HCT116 (cell line): Measurements from ENCODE around the gene GPHN. TPM values are rescaled to one million over a fixed set of nuclear protein-coding genes. Genes with fewer than 3 reads are reported as not detected.

Source experiments
- ATAC-seq: fragments of 200-7000 bp; cut with Tn5 transposase; 2 replicates; pipeline ENCODE4 v1.9.1; 2020; ENCODE audit warnings: mild to moderate bottlenecking, moderate library complexity
- BruUV-seq: library from RNA; stranded (reverse); fragments of 400-500 nt; replicated peaks from 2 replicates; lab custom pipeline; 2021; lab: Mats Ljungman, UMichigan
- CTCF ChIA-PET: fragments of 300-600 bp; sonication (Branson Sonifier 250); formaldehyde crosslinking; loops from one replicate; lab custom pipeline; 2021; ENCODE audit warnings: antibody characterized with exemption; lab: Charles Lee
- POLR2A ChIA-PET: fragments of 300-600, 350-600 bp; sonication (Branson Sonifier 250); formaldehyde crosslinking; loops from one replicate; lab custom pipeline; 2021; ENCODE audit warnings: antibody characterized with exemption; lab: Charles Lee
- RAD21 ChIA-PET, 2 experiments: fragments of 300-600 bp; sonication (Branson Sonifier 250); formaldehyde crosslinking; loops; one replicate each; lab custom pipeline; 2023; ENCODE audit warnings: low total read pairs in 2 of 2; ENCODE audit not compliant: uncharacterized antibody in 2 of 2, unreplicated experiment in 2 of 2, low non-redundant PET in 1 of 2; lab: Charles Lee
- DNase-seq: peaks from one replicate; pipeline ENCODE4 v3.0.0-alpha.2; 2010; ENCODE audit warnings: low read depth, low spot score
- H2AFZ ChIP-seq: fragments of 200-600 bp; shearing (Covaris generic), sonication (generic); 2 replicates; pipeline ENCODE4 v1.6.1; 2017; ENCODE audit warnings: low read depth, mixed run types, mixed read lengths, antibody characterized with exemption, low read length; ENCODE audit not compliant: poor library complexity, severe bottlenecking
- H3K27ac ChIP-seq: 2 replicates; pipeline ENCODE4 v1.5.1; 2012; ENCODE audit warnings: low read depth, low read length
- H3K27me3 ChIP-seq: fragments of 200-600 bp; sonication (generic); 2 replicates; pipeline ENCODE4 v1.6.1; 2016; ENCODE audit warnings: mixed run types, low read length, mixed read lengths; ENCODE audit not compliant: insufficient read depth
- H3K36me3 ChIP-seq, 2 experiments: fragments of 200-500 bp in 1 of 2; fragments of 200-600 bp in 1 of 2; sonication (Bioruptor generic) in 1 of 2; sonication (generic) in 1 of 2; 2 replicates each; pipeline versions ENCODE4 v1.5.1 to v1.6.1; 2014 to 2016; ENCODE audit warnings: low read length in 2 of 2, inconsistent platforms in 1 of 2, mixed read lengths in 1 of 2, mixed run types in 1 of 2; ENCODE audit not compliant: insufficient read depth in 2 of 2, control insufficient read depth in 1 of 2
- H3K4me1 ChIP-seq, 2 experiments: fragments of 200-600 bp in 1 of 2; sonication (generic) in 1 of 2; 2 replicates each; pipeline versions ENCODE4 v1.5.1 to v1.6.1; 2012 to 2017; ENCODE audit warnings: low read length in 2 of 2, inconsistent platforms in 1 of 2, mild to moderate bottlenecking in 1 of 2, mixed read lengths in 1 of 2, mixed run types in 1 of 2, moderate library complexity in 1 of 2; ENCODE audit not compliant: insufficient read depth in 2 of 2, control insufficient read depth in 1 of 2
- H3K4me2 ChIP-seq: fragments of 200-600 bp; sonication (generic); 2 replicates; pipeline ENCODE4 v1.6.1; 2017; ENCODE audit warnings: mixed run types, low read length, mixed read lengths
- H3K4me3 ChIP-seq, 2 experiments: fragments of 200-600 bp in 1 of 2; sonication (generic) in 1 of 2; replicated peaks in 1 of 2; 2 replicates each; pipeline ENCODE4 v1.5.1; 2011 to 2016; ENCODE audit warnings: low read length in 2 of 2, control low read depth in 1 of 2, low read depth in 1 of 2, mild to moderate bottlenecking in 1 of 2, mixed read lengths in 1 of 2, mixed run types in 1 of 2
- H3K79me2 ChIP-seq: fragments of 200-600 bp; sonication (generic); 2 replicates; pipeline ENCODE4 v1.6.1; 2017; ENCODE audit warnings: mild to moderate bottlenecking, mixed run types, low read length, moderate library complexity, mixed read lengths; ENCODE audit not compliant: insufficient read depth
- H3K9ac ChIP-seq: fragments of 200-600 bp; sonication (generic); 2 replicates; pipeline ENCODE4 v1.6.1; 2016; ENCODE audit warnings: low read length, mixed read lengths
- H3K9me2 ChIP-seq: fragments of 200-600 bp; sonication (generic), shearing (Covaris generic); 2 replicates; pipeline ENCODE4 v1.6.1; 2017; ENCODE audit warnings: mixed run types, mild to moderate bottlenecking, moderate library complexity; ENCODE audit not compliant: insufficient read depth
- H3K9me3 ChIP-seq, 2 experiments: fragments of 200-500 bp in 1 of 2; fragments of 200-600 bp in 1 of 2; sonication (Bioruptor generic) in 1 of 2; sonication (generic) in 1 of 2; 2 replicates each; pipeline ENCODE4 v1.6.1; 2014 to 2017; ENCODE audit warnings: low read length in 2 of 2, mixed read lengths in 2 of 2, inconsistent platforms in 1 of 2, low read depth in 1 of 2, mild to moderate bottlenecking in 1 of 2, mixed run types in 1 of 2, moderate library complexity in 1 of 2; ENCODE audit not compliant: control insufficient read depth in 1 of 2, insufficient read depth in 1 of 2
- H4K20me1 ChIP-seq: fragments of 200-600 bp; sonication (generic), shearing (Covaris generic); 2 replicates; pipeline ENCODE4 v1.6.1; 2017; ENCODE audit warnings: mixed run types, mild to moderate bottlenecking, moderate library complexity; ENCODE audit not compliant: insufficient read depth
- EZH2 ChIP-seq: fragments of 200-600 bp; sonication (generic); IDR thresholded peaks from 2 replicates; pipeline ENCODE4 v1.6.1; 2017; ENCODE audit warnings: antibody characterized with exemption, mixed run types
- FOSL1 ChIP-seq: IDR thresholded peaks from 2 replicates; pipeline ENCODE4 v1.6.1; 2012; ENCODE audit warnings: low read depth
- JUND ChIP-seq: IDR thresholded peaks from 2 replicates; pipeline ENCODE4 v1.6.1; 2012
- POLR2A ChIP-seq: IDR thresholded peaks from 2 replicates; pipeline ENCODE4 v1.7.0; 2011; ENCODE audit warnings: borderline replicate concordance; ENCODE audit not compliant: insufficient read depth, insufficient read length; ENCODE audit errors: extremely low read depth
- POLR2AphosphoS5 ChIP-seq: IDR thresholded peaks from 2 replicates; pipeline ENCODE4 v1.6.1; 2011; ENCODE audit warnings: mild to moderate bottlenecking, low read depth, low read length, moderate library complexity
- REST ChIP-seq: IDR thresholded peaks from 2 replicates; pipeline ENCODE4 v1.6.1; 2012; ENCODE audit warnings: low read depth
- SIN3A ChIP-seq: IDR thresholded peaks from 2 replicates; pipeline ENCODE4 v1.6.1; 2012; ENCODE audit warnings: low read depth
- YY1 ChIP-seq: IDR thresholded peaks from 2 replicates; pipeline ENCODE4 v1.6.1; 2011; ENCODE audit warnings: low read length, low read depth, moderate library complexity, mild to moderate bottlenecking; ENCODE audit not compliant: insufficient replicate concordance; ENCODE audit errors: extremely low read depth
- intact Hi-C: fragments of 100-400 bp; cut with micrococcal nuclease; formaldehyde crosslinking; loops from 2 replicates; pipeline ENCODE4 v1.10.0; 2022
- total RNA-seq: library from RNA; stranded (reverse); gene quantifications from one replicate; pipeline ENCODE4 v1.2.1, GENCODE V29; 2021; ENCODE audit not compliant: unreplicated experiment

The GPHN gene
- total RNA-seq, 1 experiment from 2014 or later: 43.8 TPM

GRCh38 chr14:66636240-66636639, 128.3 kb downstream of the GPHN start:
- TF ChIP-seq JUND: no peak
- no peak for TF ChIP-seq POLR2A
- no peak for TF ChIP-seq EZH2
- TF ChIP-seq SIN3A: no peak
- TF ChIP-seq, all 23 proteins: peak for 0
- Histone ChIP-seq H3K27ac (no peak overlapping the region), H3K79me2 (peaks cover 88% of the 10 kb centered on the region), H3K4me2 (no peak overlapping the region), H3K36me3 (no peaks in the 10 kb centered on the region), H4K20me1 (peaks cover 4% of the 10 kb centered on the region; the same call in 1 of the 2 replicates), H3K9me2 (no peaks in the 10 kb centered on the region), H3K9ac (no peak overlapping the region), H2AFZ (no peak overlapping the region), H3K9me3 (no peaks in the 10 kb centered on the region), H3K4me3 (no peak overlapping the region), H3K27me3 (no peaks in the 10 kb centered on the region), H3K4me1 (no peaks in the 10 kb centered on the region)
- intact Hi-C loops: no loop called here
- DNase-seq (no peak), ATAC-seq (no peak)
- ChIA-PET POLR2A (no interaction called here), CTCF (no interaction called here), RAD21 (no interaction called here)
- BruUV-seq: no TSS peak

GRCh38 chr14:66638689-66639088, 130.7 kb downstream of the GPHN start:
- Histone ChIP-seq H3K4me2 (no peak overlapping the region), H3K79me2 (peaks cover 89% of the 10 kb centered on the region), H3K9me3 (no peaks in the 10 kb centered on the region), H3K27ac (no peak overlapping the region), H4K20me1 (peaks cover 4% of the 10 kb centered on the region; the same call in 1 of the 2 replicates), H3K4me1 (peaks cover 0 to 4% of the 10 kb centered on the region in 2 experiments; a peak in 1 of 4 replicates), H3K9me2 (no peaks in the 10 kb centered on the region), H3K9ac (no peak overlapping the region), H2AFZ (no peak overlapping the region), H3K4me3 (no peak overlapping the region), H3K36me3 (no peaks in the 10 kb centered on the region), H3K27me3 (no peaks in the 10 kb centered on the region)
- POLR2A ChIA-PET: no interaction called here
- DNase-seq (no peak), ATAC-seq (no peak)
- CTCF ChIA-PET: no interaction called here
- TF ChIP-seq SIN3A (no peak), YY1 (no peak), REST (no peak), FOSL1 (no peak), POLR2AphosphoS5 (no peak)
- BruUV-seq: no TSS peak
- RAD21 ChIA-PET: no interaction called here
- intact Hi-C loops: no loop called here
